Common myeloid progenitor, CD34-positive (primary cell): ENCODE measurements around the gene SYTL5.

ENCODE experiments used
- CTCF ChIA-PET: fragments of 350-600 bp; sonication (Branson Sonifier 250); formaldehyde crosslinking; loops from one replicate; lab custom pipeline; 2021; ENCODE audit warnings: antibody characterized with exemption; lab: Charles Lee
- POLR2A ChIA-PET: fragments of 350-600 bp; sonication (Branson Sonifier 250); formaldehyde crosslinking; loops from one replicate; lab custom pipeline; 2021; ENCODE audit warnings: antibody characterized with exemption; lab: Charles Lee
- DNase-seq, 3 donors: peaks; one replicate each; pipeline versions ENCODE4 v3.0.0 to v3.0.0-alpha.2; 2013
- H3K27ac ChIP-seq, 2 experiments: 1 replicate in 1 of 2; 2 replicates in 1 of 2; pipeline ENCODE4 v1.7.0; 2013; ENCODE audit warnings: inconsistent platforms in 2 of 2, low read length in 2 of 2, mild to moderate bottlenecking in 2 of 2, low read depth in 1 of 2, moderate library complexity in 1 of 2; ENCODE audit not compliant: severe bottlenecking in 2 of 2, insufficient read depth in 1 of 2, poor library complexity in 1 of 2
- H3K27me3 ChIP-seq, 5 experiments: replicated peaks in 2 of 5; 1 replicate in 3 of 5; 2 replicates in 2 of 5; pipeline versions ENCODE4 v1.6.1 to v1.7.0; 2013; ENCODE audit warnings: low read length in 4 of 5, mild to moderate bottlenecking in 2 of 5, moderate library complexity in 2 of 5, inconsistent platforms in 1 of 5; ENCODE audit not compliant: insufficient read depth in 5 of 5, control insufficient read depth in 4 of 5
- H3K36me3 ChIP-seq, 4 experiments: 1 replicate in 2 of 4; 2 replicates in 2 of 4; pipeline versions ENCODE4 v1.6.1 to v1.7.0; 2013; ENCODE audit warnings: low read length in 3 of 4, control low read depth in 1 of 4, mild to moderate bottlenecking in 1 of 4; ENCODE audit not compliant: control insufficient read depth in 4 of 4, insufficient read depth in 4 of 4
- H3K4me1 ChIP-seq, 4 experiments: 1 replicate in 3 of 4; 2 replicates in 1 of 4; pipeline versions ENCODE4 v1.6.1 to v1.7.1; 2013; ENCODE audit warnings: low read length in 3 of 4, mild to moderate bottlenecking in 3 of 4, control low read depth in 1 of 4, inconsistent platforms in 1 of 4, moderate library complexity in 1 of 4; ENCODE audit not compliant: control insufficient read depth in 4 of 4, insufficient read depth in 4 of 4; ENCODE audit errors: control extremely low read depth in 1 of 4
- H3K4me3 ChIP-seq, 7 experiments: 1 replicate in 4 of 7; 2 replicates in 3 of 7; pipeline versions ENCODE4 v1.5.1 to v1.7.0; 2013; ENCODE audit warnings: mild to moderate bottlenecking in 7 of 7, low read length in 6 of 7, moderate library complexity in 6 of 7, inconsistent platforms in 2 of 7, low read depth in 2 of 7, control low read depth in 1 of 7; ENCODE audit not compliant: insufficient read depth in 4 of 7, control insufficient read depth in 1 of 7; ENCODE audit errors: extremely low read depth in 1 of 7
- H3K9me3 ChIP-seq, 5 experiments: 1 replicate in 4 of 5; 2 replicates in 1 of 5; pipeline versions ENCODE4 v1.6.1 to v1.7.1; 2013; ENCODE audit warnings: low read length in 4 of 5, mild to moderate bottlenecking in 2 of 5, inconsistent platforms in 1 of 5, low read depth in 1 of 5, moderate library complexity in 1 of 5; ENCODE audit not compliant: control insufficient read depth in 4 of 5, insufficient read depth in 2 of 5; ENCODE audit errors: control extremely low read depth in 1 of 5
- WGBS: methylation state at CpG from one replicate; pipeline ENCODE4 v1.1.5; 2013; ENCODE audit not compliant: insufficient coverage; 5-methylcytosine and 5-hydroxymethylcytosine counted together

Gene SYTL5

GRCh38 chrX:38048886-38049285 lies 42.5 kb downstream of the SYTL5 start:
- ChIA-PET POLR2A (no interaction called here), CTCF (interaction anchor here (1.7 kb wide), 1 partner anchor 17 kb away, joined by 3 read pairs; no protein-coding TSS in a partner anchor)
- no peak overlapping the region for H3K4me3 ChIP-seq
- no peaks in the 10 kb centered on the region for H3K4me1 ChIP-seq
- H3K36me3 ChIP-seq: no peaks in the 10 kb centered on the region
- WGBS: 91% methylated on average over 1 of the region's 1 CpG
- H3K9me3 ChIP-seq: no peaks in the 10 kb centered on the region
- no peaks in the 10 kb centered on the region for H3K27me3 ChIP-seq
- no peak for DNase-seq
- H3K27ac ChIP-seq: no peak overlapping the region

- Histone ChIP-seq H3K9me3 (no peaks in the 10 kb centered on the region), H3K36me3 (no peaks in the 10 kb centered on the region), H3K27ac (no peak overlapping the region), H3K27me3 (no peaks in the 10 kb centered on the region), H3K4me1 (no peaks in the 10 kb centered on the region), H3K4me3 (no peak overlapping the region)
- ChIA-PET POLR2A (no interaction called here), CTCF (interaction anchor here (1.7 kb wide), 1 partner anchor 19 kb away, joined by 3 read pairs; no protein-coding TSS in a partner anchor)
- 42% methylated on average over 1 of the region's 1 CpG for WGBS
- DNase-seq: no peak
Measured at GRCh38 chrX:38050806-38051205, 44.5 kb downstream of the SYTL5 start.

- ChIA-PET CTCF (no interaction called here), POLR2A (no interaction called here)
- no peak for DNase-seq
- Histone ChIP-seq H3K4me3 (no peak overlapping the region), H3K27me3 (no peaks in the 10 kb centered on the region), H3K36me3 (no peaks in the 10 kb centered on the region), H3K9me3 (no peaks in the 10 kb centered on the region), H3K27ac (no peak overlapping the region), H3K4me1 (no peaks in the 10 kb centered on the region)
- 50% methylated on average over 1 of the region's 1 CpG for WGBS
Measured at GRCh38 chrX:38052096-38052495, 45.7 kb downstream of the SYTL5 start.

GRCh38 chrX:38055170-38055847 lies 49.0 kb downstream of the SYTL5 start:
- Histone ChIP-seq H3K27ac (no peak overlapping the region), H3K9me3 (no peaks in the 10 kb centered on the region), H3K27me3 (no peaks in the 10 kb centered on the region), H3K4me3 (no peak overlapping the region), H3K4me1 (no peaks in the 10 kb centered on the region), H3K36me3 (no peaks in the 10 kb centered on the region)
- ChIA-PET POLR2A (no interaction called here), CTCF (no interaction called here)
- 60% methylated on average over 1 of the region's 4 CpGs for WGBS
- no peak for DNase-seq

GRCh38 chrX:38060331-38060878 lies 54.1 kb downstream of the SYTL5 start:
- POLR2A ChIA-PET: no interaction called here
- WGBS: no CpG with 5 or more reads among the region's 2 CpGs
- no peaks in the 10 kb centered on the region for H3K36me3 ChIP-seq
- H3K27ac ChIP-seq: no peak overlapping the region
- CTCF ChIA-PET: no interaction called here
- no peak for DNase-seq
- no peaks in the 10 kb centered on the region for H3K27me3 ChIP-seq
- no peaks in the 10 kb centered on the region for H3K9me3 ChIP-seq
- no peaks in the 10 kb centered on the region for H3K4me1 ChIP-seq
- H3K4me3 ChIP-seq: no peak overlapping the region

GRCh38 chrX:38061335-38061734 lies 55.0 kb downstream of the SYTL5 start:
- no peak overlapping the region for H3K27ac ChIP-seq
- H3K4me1 ChIP-seq: no peaks in the 10 kb centered on the region
- H3K36me3 ChIP-seq: no peaks in the 10 kb centered on the region
- no peaks in the 10 kb centered on the region for H3K9me3 ChIP-seq
- POLR2A ChIA-PET: no interaction called here
- no peaks in the 10 kb centered on the region for H3K27me3 ChIP-seq
- DNase-seq: no peak
- CTCF ChIA-PET: no interaction called here
- 80% methylated on average over 1 of the region's 2 CpGs for WGBS
- H3K4me3 ChIP-seq: no peak overlapping the region

- no peak overlapping the region for H3K27ac ChIP-seq
- no peaks in the 10 kb centered on the region for H3K36me3 ChIP-seq
- POLR2A ChIA-PET: no interaction called here
- no peak for DNase-seq
- peaks cover 0 to 3% (median 0%) of the 10 kb centered on the region in 5 experiments for H3K27me3 ChIP-seq
- H3K4me3 ChIP-seq: no peak overlapping the region
- no peaks in the 10 kb centered on the region for H3K9me3 ChIP-seq
- H3K4me1 ChIP-seq: no peaks in the 10 kb centered on the region
- CTCF ChIA-PET: no interaction called here
- WGBS: 100% methylated on average over 1 of the region's 2 CpGs
Measured at GRCh38 chrX:38066934-38067333, 60.6 kb downstream of the SYTL5 start.
